LNCaP clone FGC (cell line): Measurements from ENCODE around the gene CNTN4.
A peak's percentile ranks its signal among the peaks of the same experiment; 100 is the strongest.
"Not testable (repeated sequence)": the region's sequence is repeated elsewhere in the genome, so short reads cannot be mapped to it uniquely, and the experiment has no call there.

Source experiments
- DNase-seq: peaks from one replicate; pipeline ENCODE4 v3.0.0-alpha.2; 2011; ENCODE audit warnings: low read depth
- H3K4me3 ChIP-seq: 2 replicates; pipeline ENCODE4 v1.5.1; 2011; ENCODE audit warnings: mild to moderate bottlenecking, low read depth, low read length, control low read depth
- CTCF ChIP-seq: IDR thresholded peaks from 2 replicates; pipeline ENCODE4 v1.5.1; 2012; ENCODE audit warnings: mild to moderate bottlenecking; ENCODE audit not compliant: control insufficient read depth, insufficient read depth; ENCODE audit errors: extremely low read depth

CNTN4 gene

GRCh38 chr3:2908693-2909351, 810.2 kb downstream of the CNTN4 start:
- H3K4me3 ChIP-seq: no peak overlapping the region
- TF ChIP-seq CTCF: no peak
- no peak for DNase-seq

- no peak for TF ChIP-seq CTCF
- no peak overlapping the region for H3K4me3 ChIP-seq
- DNase-seq: no peak
These were observed 812.3 kb downstream of the CNTN4 start for GRCh38 chr3:2910997-2911396.

GRCh38 chr3:2915826-2916225, 817.2 kb downstream of the CNTN4 start:
- no peak overlapping the region for H3K4me3 ChIP-seq
- DNase-seq: no peak
- no peak for TF ChIP-seq CTCF

GRCh38 chr3:2916640-2917039, 818.0 kb downstream of the CNTN4 start:
- not testable (repeated sequence) for DNase-seq, H3K4me3 ChIP-seq

- DNase-seq: no peak
- no peak for TF ChIP-seq CTCF
- no peak overlapping the region for H3K4me3 ChIP-seq
These were observed 821.4 kb downstream of the CNTN4 start for GRCh38 chr3:2920103-2920502.

GRCh38 chr3:2921452-2921851, 822.8 kb downstream of the CNTN4 start:
- no peak overlapping the region for H3K4me3 ChIP-seq
- TF ChIP-seq CTCF: no peak
- no peak for DNase-seq

GRCh38 chr3:2921903-2922302, 823.2 kb downstream of the CNTN4 start:
- no peak for DNase-seq
- peak; percentile 62 for TF ChIP-seq CTCF

GRCh38 chr3:2923390-2923789, 824.7 kb downstream of the CNTN4 start:
- no peak for DNase-seq
- H3K4me3 ChIP-seq: no peak overlapping the region
- TF ChIP-seq CTCF: no peak

More at GRCh38 chr3:2921903-2922302, 823.2 kb downstream of the CNTN4 start:
- H3K4me3 ChIP-seq: no peak overlapping the region
